Placental pericyte (primary cell): ENCODE results near the gene TRIM49D1. TPM values are rescaled to one million over a fixed set of nuclear protein-coding genes. Genes with fewer than 3 reads are reported as not detected.

Source experiments
- small RNA-seq: library from RNA; depleted of rRNA; stranded (forward); fragments of <200 nt; gene quantifications from one replicate; pipeline ENCODE3, GENCODE V24; 2012; ENCODE audit warnings: low replicate concordance
- total RNA-seq: library from RNA; depleted of rRNA; stranded (reverse); fragments of >200 nt; gene quantifications from 2 replicates; pipeline ENCODE4 v1.2.3, GENCODE V29; 2012

The TRIM49D1 gene
- total RNA-seq, result not detected in 2 replicates

DNA sequence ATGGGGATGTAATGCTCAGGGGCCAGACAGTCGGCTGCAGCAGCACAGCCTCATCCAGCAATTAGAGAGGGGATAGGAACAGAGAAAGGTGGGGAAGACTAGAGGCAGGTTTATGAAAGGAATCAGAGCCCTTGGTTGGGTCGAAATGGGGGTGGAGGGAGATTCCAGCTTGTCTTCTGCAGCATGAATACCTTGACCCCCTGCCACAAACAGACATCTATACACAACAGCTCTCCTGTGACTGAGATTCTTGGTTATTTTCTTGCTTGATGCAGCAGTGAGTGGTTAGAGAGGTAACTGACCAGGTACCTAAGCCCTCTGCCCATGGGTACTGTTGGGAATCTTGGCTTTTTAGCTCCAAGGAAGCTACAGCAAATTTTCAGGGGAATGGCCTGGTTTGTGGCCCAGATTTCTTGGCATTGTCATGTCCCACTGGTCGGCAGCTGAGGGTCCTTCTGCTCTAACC, at the start of gene TRIM49D1:
Gene TRIM49D1 (minus strand): TSS at position 51 of the 466 bp plus-strand sequence. CDS start 4,535 bp downstream, outside the sequence.

DNA sequence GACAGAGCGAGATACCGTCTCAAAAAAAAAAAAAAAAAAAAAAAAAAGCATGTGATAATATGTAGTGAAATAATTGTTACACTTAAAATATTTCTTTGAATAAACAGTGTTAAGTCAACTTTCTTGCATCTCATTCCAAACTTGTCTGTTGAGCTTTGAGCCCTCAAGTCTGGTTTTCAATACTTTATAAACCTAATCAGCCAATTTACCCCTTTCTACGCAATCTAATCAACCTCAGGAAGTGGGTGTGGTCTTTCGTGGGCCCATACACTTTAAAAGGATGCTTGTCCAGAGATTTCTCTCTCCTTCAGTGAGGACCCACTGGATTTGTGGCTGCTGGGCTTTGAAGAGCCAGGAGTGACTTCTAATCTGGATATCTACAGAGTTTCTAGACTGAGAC, 43.7 kb upstream of the TRIM49D1 start, which contains the start of gene TRIM64:
Gene TRIM64 (plus strand): TSS at position 301 of the 400 bp plus-strand sequence. CDS start 2,467 bp downstream, outside the sequence.

GRCh38 chr11:89923764-89924163, 1.7 kb upstream of the TRIM49D1 start, which contains the start of gene TRIM49D2:
TRIM49D2 (plus strand) TSS chr11:89924064; CDS start chr11:89926762, 2,698 bp downstream.

Small RNA genes within 50 kb of the gene (small RNA-seq; reads per million reads assigned to genes)
- gene AP004607.1, result not detected

Other genes starting within 250 kb of the TRIM49D1 start
- not detected in 2 replicates for gene TRIM77, start 211.9 kb downstream of the TRIM49D1 start, total RNA-seq
- not detected in 2 replicates for gene TRIM49, start 113.7 kb downstream of the TRIM49D1 start, total RNA-seq
- not detected in 2 replicates for gene TRIM64B, start 43.8 kb downstream of the TRIM49D1 start, total RNA-seq
- not detected in 2 replicates for gene TRIM49D2, start 1.8 kb upstream of the TRIM49D1 start, total RNA-seq
- not detected in 2 replicates for gene TRIM64, start 43.8 kb upstream of the TRIM49D1 start, total RNA-seq
- not detected in 2 replicates for gene TRIM49C, start 108.9 kb upstream of the TRIM49D1 start, total RNA-seq
- gene UBTFL1, start 163.7 kb upstream of the TRIM49D1 start, total RNA-seq, result not detected in 2 replicates
- gene NAALAD2, start 212.4 kb upstream of the TRIM49D1 start, total RNA-seq, result 0.29 and 0.44 TPM in 2 replicates